MCF 10A (cell line): ENCODE data around the gene MAP3K3. TPM values are rescaled to one million over a fixed set of nuclear protein-coding genes. Genes with fewer than 3 reads are reported as not detected.

Experiments
- BruUV-seq: library from RNA; stranded (reverse); fragments of 400-500 nt; replicated peaks from 2 replicates; lab custom pipeline; 2021; lab: Mats Ljungman, UMichigan
- CTCF ChIA-PET: fragments of 300-600 bp; sonication (Branson Sonifier 250); formaldehyde crosslinking; extraction: SDS; loops from one replicate; lab custom pipeline; 2021; ENCODE audit warnings: antibody characterized with exemption, inconsistent platforms; lab: Yijun Ruan, JAX
- POLR2A ChIA-PET: fragments of 300-600, 350-650 bp; sonication (Branson Sonifier 250); formaldehyde crosslinking; extraction: SDS; loops from one replicate; lab custom pipeline; 2020; ENCODE audit warnings: antibody characterized with exemption, inconsistent platforms; lab: Yijun Ruan, JAX
- DNase-seq: peaks from one replicate; pipeline ENCODE4 v3.0.0-alpha.2; 2018; ENCODE audit not compliant: unreplicated experiment
- H3K27ac Mint-ChIP-seq: one replicate; pipeline ENCODE4 v1.8.0; 2022; ENCODE audit warnings: mild to moderate bottlenecking, low read depth, mixed read lengths; ENCODE audit not compliant: unreplicated experiment
- H3K27me3 Mint-ChIP-seq: one replicate; pipeline ENCODE4 v1.8.0; 2022; ENCODE audit warnings: mixed read lengths; ENCODE audit not compliant: insufficient read depth, unreplicated experiment
- H3K36me3 Mint-ChIP-seq: one replicate; pipeline ENCODE4 v1.8.0; 2022; ENCODE audit warnings: mild to moderate bottlenecking, moderate library complexity, mixed read lengths; ENCODE audit not compliant: insufficient read depth, unreplicated experiment
- H3K4me1 Mint-ChIP-seq: one replicate; pipeline ENCODE4 v1.8.0; 2022; ENCODE audit warnings: mixed read lengths; ENCODE audit not compliant: insufficient read depth, unreplicated experiment
- H3K4me3 Mint-ChIP-seq: one replicate; pipeline ENCODE4 v1.8.0; 2022; ENCODE audit warnings: mild to moderate bottlenecking, moderate library complexity, mixed read lengths; ENCODE audit not compliant: unreplicated experiment
- H3K9me3 Mint-ChIP-seq: one replicate; pipeline ENCODE4 v1.8.0; 2022; ENCODE audit warnings: mixed read lengths; ENCODE audit not compliant: unreplicated experiment
- intact Hi-C: fragments of 100-400 bp; cut with micrococcal nuclease; formaldehyde crosslinking; loops from 2 replicates; pipeline ENCODE4 v1.14.1; 2022
- total RNA-seq: library from RNA; stranded (reverse); gene quantifications from 2 replicates; pipeline ENCODE4 v1.2.3, GENCODE V29; 2022
- TF ChIP-seq, protein P1 (sequence below): fragments of 200-600 bp; IDR thresholded peaks from one replicate; pipeline ENCODE4 v1.8.0; 2022; ENCODE audit warnings: antibody characterized with exemption, mild to moderate bottlenecking; ENCODE audit not compliant: unreplicated experiment

The MAP3K3 gene
- total RNA-seq, 1 experiment from 2014 or later, result 12.8 TPM

- no peak overlapping the region for H3K4me3 Mint-ChIP-seq
- H3K36me3 Mint-ChIP-seq, result peaks cover 41% of the 10 kb centered on the region
- no TSS peak for BruUV-seq
- ChIA-PET CTCF (interaction anchor here (0.6 kb wide), 1 partner anchor 23 kb away, joined by 3 read pairs; no protein-coding TSS in a partner anchor), POLR2A (interaction anchor here (1.1 to 2.3 kb wide), 2 partner anchors 12 kb away, joined by 3 to 8 read pairs; no protein-coding TSS in a partner anchor)
- no peaks in the 10 kb centered on the region for H3K27me3 Mint-ChIP-seq
- DNase-seq, result no peak
- no peak overlapping the region for H3K27ac Mint-ChIP-seq
- no peaks in the 10 kb centered on the region for H3K4me1 Mint-ChIP-seq
- H3K9me3 Mint-ChIP-seq, result no peaks in the 10 kb centered on the region
- intact Hi-C loops, result no loop called here
- TF ChIP-seq, protein P1, sequence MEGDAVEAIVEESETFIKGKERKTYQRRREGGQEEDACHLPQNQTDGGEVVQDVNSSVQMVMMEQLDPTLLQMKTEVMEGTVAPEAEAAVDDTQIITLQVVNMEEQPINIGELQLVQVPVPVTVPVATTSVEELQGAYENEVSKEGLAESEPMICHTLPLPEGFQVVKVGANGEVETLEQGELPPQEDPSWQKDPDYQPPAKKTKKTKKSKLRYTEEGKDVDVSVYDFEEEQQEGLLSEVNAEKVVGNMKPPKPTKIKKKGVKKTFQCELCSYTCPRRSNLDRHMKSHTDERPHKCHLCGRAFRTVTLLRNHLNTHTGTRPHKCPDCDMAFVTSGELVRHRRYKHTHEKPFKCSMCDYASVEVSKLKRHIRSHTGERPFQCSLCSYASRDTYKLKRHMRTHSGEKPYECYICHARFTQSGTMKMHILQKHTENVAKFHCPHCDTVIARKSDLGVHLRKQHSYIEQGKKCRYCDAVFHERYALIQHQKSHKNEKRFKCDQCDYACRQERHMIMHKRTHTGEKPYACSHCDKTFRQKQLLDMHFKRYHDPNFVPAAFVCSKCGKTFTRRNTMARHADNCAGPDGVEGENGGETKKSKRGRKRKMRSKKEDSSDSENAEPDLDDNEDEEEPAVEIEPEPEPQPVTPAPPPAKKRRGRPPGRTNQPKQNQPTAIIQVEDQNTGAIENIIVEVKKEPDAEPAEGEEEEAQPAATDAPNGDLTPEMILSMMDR, result no peak
Measured at GRCh38 chr17:63635290-63635689, 13.1 kb downstream of the MAP3K3 start.

GRCh38 chr17:63635787-63636186 lies 13.6 kb downstream of the MAP3K3 start:
- BruUV-seq, result no TSS peak
- Mint-ChIP-seq H3K27me3 (no peaks in the 10 kb centered on the region), H3K9me3 (no peaks in the 10 kb centered on the region), H3K36me3 (peaks cover 41% of the 10 kb centered on the region), H3K27ac (no peak overlapping the region), H3K4me1 (no peaks in the 10 kb centered on the region), H3K4me3 (no peak overlapping the region)
- intact Hi-C loops, result no loop called here
- CTCF ChIA-PET, result interaction anchor here (0.6 kb wide), 1 partner anchor 506 kb away, joined by 3 read pairs; no protein-coding TSS in a partner anchor
- no peak for DNase-seq
- POLR2A ChIA-PET, result interaction anchor here (1.1 to 2.3 kb wide), 3 partner anchors 8 to 13 kb away, joined by 3 to 8 read pairs (median 4); no protein-coding TSS in a partner anchor
- TF ChIP-seq, protein P1, result no peak

DNA sequence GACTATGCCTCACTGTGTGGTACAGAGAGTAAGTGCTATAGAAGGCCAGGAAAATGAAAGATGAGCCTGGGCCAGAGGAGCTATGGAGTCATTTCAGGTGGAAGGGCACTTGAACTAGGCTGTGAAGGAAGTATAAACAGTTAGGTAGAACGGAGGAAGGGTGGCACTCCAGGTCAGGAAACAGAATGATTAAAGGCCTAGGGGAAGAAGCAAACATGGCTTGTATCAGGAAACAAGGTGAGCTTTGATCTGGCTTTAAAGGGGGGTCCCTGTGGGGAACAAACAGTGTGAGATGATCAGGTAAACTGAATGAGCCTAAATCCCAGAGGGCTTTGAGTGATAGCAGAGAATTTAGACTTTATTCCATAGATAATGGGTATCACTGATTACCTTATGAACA lies 16.9 kb downstream of the MAP3K3 start:
- ChIA-PET POLR2A (interaction anchor here (1.1 to 1.3 kb wide), 3 partner anchors 15 to 37 kb away, joined by 5 to 6 read pairs (median 5); partner anchors contain the start of gene MAP3K3), CTCF (interaction anchor here (0.6 to 1.0 kb wide), 2 partner anchors 63 to 213 kb away, joined by 3 read pairs; no protein-coding TSS in a partner anchor)

GRCh38 chr17:63640038-63640437 lies 17.8 kb downstream of the MAP3K3 start:
- no peak overlapping the region for H3K27ac Mint-ChIP-seq
- CTCF ChIA-PET, result interaction anchor here (0.5 kb wide), 1 partner anchor 21 kb away, joined by 3 read pairs; no protein-coding TSS in a partner anchor

More for the DNA sequence above, 16.9 kb downstream of the MAP3K3 start:
- no peak for DNase-seq
- TF ChIP-seq, protein P1, result no peak
- BruUV-seq, result no TSS peak
- H3K4me1 Mint-ChIP-seq, result no peaks in the 10 kb centered on the region
- intact Hi-C loops, result no loop called here
- H3K27ac Mint-ChIP-seq, result no peak overlapping the region
- no peaks in the 10 kb centered on the region for H3K27me3 Mint-ChIP-seq
- H3K36me3 Mint-ChIP-seq, result peaks cover 32% of the 10 kb centered on the region
- no peak overlapping the region for H3K4me3 Mint-ChIP-seq
- no peaks in the 10 kb centered on the region for H3K9me3 Mint-ChIP-seq

More at GRCh38 chr17:63640038-63640437, 17.8 kb downstream of the MAP3K3 start:
- Mint-ChIP-seq H3K4me3 (no peak overlapping the region), H3K4me1 (no peaks in the 10 kb centered on the region), H3K27me3 (no peaks in the 10 kb centered on the region), H3K36me3 (peaks cover 24% of the 10 kb centered on the region), H3K9me3 (no peaks in the 10 kb centered on the region)
- POLR2A ChIA-PET, result interaction anchor here (0.7 to 1.3 kb wide), 3 partner anchors 17 to 180 kb away, joined by 3 to 5 read pairs (median 3); partner anchors contain the start of gene MAP3K3
- intact Hi-C loops, result no loop called here
- no peak for DNase-seq
- TF ChIP-seq, protein P1, result no peak
- BruUV-seq, result no TSS peak
